Hypothalamus (tissue), 51 donors: ENCODE measurements around the gene PHETA1.
"Not testable (repeated sequence)": the region's sequence is repeated elsewhere in the genome, so short reads cannot be mapped to it uniquely, and the experiment has no call there.

ENCODE experiments used
- DNase-seq, 51 donors: peaks; one replicate each; lab custom pipeline; 2025; lab: John Stamatoyannopoulos, UW

The PHETA1 gene

GRCh38 chr12:111353603-111354295 lies 15.1 kb downstream of the PHETA1 start:
- DNase-seq, result no peak

DNA sequence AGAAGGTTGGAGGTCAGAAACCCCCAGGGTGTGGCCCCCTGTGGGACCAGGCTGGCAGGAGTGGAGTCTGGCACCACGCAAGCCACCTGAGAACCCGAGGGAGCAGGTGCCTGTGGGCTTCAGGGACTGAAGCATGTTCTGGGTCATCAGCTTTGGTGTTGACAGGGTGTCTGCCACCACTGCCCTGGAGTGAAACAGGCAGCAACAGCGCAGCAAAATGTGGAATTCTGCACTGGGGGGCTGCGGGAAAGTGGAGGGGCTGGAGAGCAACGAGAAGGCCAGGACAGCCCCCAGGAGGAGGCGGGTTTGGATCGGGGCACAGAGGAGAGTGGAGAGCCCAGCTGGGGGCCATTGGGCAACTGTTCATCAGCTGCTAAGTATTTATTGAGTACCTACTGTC lies 15.9 kb downstream of the PHETA1 start:
- DNase-seq, result no peak

- DNase-seq, result no peak
Measured at GRCh38 chr12:111352296-111352993, 16.4 kb downstream of the PHETA1 start.

GRCh38 chr12:111351026-111351425 lies 17.9 kb downstream of the PHETA1 start:
- no peak for DNase-seq

- DNase-seq, result no peak
Measured at GRCh38 chr12:111349748-111350520, 19.0 kb downstream of the PHETA1 start.

GRCh38 chr12:111349101-111349747 lies 19.7 kb downstream of the PHETA1 start:
- DNase-seq, result no peak

DNA sequence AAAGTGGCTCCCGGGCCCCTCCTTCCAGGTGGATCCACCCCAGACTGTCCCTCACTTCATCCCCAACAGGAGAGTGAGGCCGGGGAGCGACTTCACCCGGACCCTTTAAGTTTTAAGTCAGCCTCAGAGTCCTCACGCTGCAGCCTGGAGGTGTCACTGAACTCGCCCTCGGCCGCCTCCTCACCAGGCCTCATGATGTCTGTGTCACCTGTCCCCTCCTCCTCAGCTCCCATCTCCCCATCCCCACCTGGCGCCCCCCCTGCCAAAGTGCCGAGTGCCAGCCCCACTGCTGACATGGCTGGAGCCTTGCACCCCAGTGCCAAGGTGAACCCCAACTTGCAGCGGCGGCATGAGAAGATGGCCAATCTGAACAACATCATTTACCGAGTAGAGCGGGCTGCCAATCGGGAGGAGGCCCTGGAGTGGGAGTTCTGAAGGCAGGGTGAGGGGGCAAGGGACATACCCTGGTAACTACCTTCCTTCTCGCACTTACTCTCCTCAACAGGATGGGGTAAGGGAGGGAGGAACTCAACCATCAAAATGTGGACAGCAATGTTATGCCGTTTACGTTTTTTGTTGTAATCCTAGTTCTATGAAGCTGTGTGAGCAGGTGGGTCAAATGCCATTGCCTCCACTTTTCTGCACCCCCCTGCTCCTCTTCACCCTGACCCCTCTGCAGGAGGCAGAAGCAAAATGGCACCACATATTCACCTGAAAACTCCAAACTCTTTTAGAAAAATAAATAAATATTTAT lies 20.8 kb downstream of the PHETA1 start:
- DNase-seq, result no peak

GRCh38 chr12:111344254-111344875 lies 24.5 kb downstream of the PHETA1 start:
- DNase-seq, result no peak

DNA sequence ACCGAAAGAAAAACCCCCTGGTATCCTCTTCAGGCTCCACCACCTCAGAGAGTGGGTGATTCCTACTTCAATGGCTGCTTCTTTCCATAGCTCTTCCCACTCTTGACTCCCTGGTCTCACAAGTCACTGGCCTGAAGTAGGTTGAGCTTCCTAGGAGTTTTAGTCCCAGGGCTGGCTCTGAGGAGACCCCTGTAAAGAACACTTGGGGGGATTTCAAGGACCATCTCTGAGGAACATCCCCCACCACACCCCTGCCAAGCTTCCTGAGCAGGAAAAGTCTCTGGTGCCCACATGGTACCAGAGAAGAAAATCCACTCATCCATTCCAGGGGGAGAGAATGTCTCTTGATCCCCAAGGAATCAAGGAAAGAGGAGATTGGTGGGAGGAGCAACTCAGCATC lies 25.7 kb downstream of the PHETA1 start:
- no peak for DNase-seq

DNA sequence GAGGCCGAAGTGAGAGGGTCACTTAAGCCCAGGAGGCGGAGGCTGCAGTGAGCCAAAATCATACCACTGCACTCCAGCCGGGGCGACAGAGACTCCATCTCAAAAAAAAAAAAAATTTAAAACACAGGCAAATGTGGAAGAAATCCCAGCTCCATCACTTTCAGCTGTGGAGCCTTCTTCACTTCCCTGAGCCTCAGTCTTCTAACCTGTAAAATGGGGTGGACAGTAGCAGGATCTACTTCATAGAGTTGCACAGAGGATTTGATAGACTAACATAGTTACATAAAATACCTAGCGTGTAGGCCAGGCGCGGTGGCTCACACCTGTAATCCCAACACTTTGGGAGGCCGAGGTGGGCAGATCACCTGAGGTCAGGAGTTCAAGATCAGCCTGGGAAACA lies 26.5 kb downstream of the PHETA1 start:
- DNase-seq, result no peak

DNA sequence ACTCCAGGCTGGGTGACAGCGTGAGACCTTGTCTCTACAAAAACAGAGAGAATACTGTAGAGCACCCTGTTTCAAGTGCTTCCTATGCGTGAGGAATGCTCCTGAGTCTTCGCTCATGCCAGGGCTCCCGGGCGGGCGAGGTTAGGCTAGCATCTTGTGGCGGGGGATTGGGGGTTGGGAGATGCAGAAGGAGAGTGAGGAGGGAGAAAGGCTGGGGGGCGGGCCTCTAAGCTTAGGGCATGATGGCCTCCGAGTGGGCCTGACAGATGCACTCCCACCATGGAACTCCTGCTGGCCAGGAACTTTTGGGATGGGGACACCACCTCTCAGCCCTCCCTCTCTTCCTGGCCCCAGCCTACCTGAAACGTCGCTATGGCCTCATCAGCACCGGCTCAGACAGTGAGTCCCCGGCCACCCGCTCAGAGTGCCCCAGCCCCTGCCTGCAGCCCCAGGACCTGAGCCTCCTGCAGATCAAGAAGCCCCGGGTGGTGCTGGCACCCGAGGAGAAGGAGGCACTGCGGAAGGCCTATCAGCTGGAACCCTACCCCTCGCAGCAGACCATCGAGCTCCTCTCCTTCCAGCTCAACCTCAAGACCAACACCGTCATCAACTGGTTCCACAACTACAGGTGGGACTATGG lies 27.3 kb downstream of the PHETA1 start:
- DNase-seq, result no peak

GRCh38 chr12:111340680-111341079 lies 28.2 kb downstream of the PHETA1 start:
- not testable (repeated sequence) for DNase-seq

DNA sequence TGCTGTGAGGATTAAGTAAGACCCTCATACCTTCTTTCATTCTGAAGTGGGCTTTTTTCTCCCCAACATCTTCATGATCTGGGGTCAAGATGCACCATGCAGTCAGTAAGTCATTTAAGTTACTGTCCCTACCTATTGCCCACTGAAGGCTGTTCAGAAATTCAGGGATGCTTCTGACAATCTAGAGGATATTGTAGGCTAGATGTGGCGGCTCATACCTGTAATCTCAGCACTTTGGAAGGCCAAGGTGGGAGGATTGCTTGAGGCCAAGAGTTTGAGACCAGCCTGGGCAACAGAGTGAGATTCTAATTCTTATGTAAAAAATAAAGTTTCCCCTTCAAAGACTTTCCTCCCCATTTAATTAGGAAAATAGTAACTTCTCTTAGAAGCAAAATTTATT lies 28.7 kb downstream of the PHETA1 start:
- DNase-seq, result no peak

- DNase-seq, result no peak
Measured at GRCh38 chr12:111339321-111339938, 29.5 kb downstream of the PHETA1 start.

- no peak for DNase-seq
Measured at GRCh38 chr12:111338096-111338495, 30.8 kb downstream of the PHETA1 start.

GRCh38 chr12:111337371-111337770 lies 31.5 kb downstream of the PHETA1 start:
- no peak for DNase-seq

DNA sequence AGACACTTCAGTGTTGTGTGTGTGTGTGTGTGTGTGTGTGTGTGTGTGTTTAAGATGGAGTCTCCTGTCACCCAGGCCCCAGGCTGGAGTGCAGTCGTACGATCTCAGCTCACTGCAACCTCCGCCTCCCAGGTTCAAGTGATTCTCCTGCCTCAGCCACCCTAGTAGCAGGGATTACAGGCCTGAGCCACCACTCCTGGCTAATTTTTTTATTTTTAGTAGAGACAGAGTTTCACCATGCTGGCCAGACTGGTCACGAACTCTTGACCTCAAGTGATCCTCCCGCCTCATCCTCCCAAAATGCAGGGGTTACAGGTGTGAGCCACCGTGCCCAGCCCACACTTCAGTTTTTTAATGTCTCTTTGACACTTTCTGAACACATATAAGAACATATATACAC lies 32.5 kb downstream of the PHETA1 start:
- DNase-seq, result not testable (repeated sequence)

DNA sequence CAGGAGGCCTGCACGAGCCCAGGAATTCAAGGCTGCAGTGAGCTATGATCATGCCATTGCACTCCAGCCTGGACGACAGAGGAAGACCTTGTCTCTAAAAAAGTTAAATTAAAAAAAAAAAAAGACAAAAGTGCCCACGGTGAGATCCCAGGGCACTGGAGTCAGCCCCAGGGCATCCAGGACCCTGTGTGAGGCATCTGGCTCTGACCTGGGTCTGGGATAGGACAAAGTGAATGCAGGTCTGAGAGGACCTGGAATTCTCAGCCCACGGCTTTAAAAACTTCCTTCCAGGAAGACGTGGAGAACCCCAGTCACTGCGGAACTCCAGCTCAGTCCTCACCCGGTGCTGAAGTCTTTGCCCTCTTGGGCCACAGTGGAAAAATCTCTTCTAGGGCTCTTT lies 33.1 kb downstream of the PHETA1 start:
- no peak for DNase-seq

DNA sequence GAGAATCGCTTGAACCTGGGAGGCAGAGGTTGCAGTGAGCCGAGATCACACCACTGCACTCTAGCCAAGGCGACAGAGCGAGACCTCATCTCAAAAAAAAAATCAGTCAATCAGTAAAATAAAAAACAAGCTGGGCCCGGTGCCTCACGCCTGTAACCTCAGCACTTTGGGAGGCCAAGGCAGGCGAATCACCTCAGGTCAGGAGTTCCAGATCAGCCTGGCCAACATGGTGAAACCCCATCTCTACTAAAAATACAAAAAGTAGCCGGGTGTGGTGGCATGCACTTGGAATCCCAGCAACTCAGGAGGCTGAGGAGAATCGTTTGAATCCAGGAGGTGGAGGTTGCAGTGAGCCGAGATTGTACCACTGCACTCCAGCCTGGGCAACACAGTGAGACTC lies 33.6 kb downstream of the PHETA1 start:
- DNase-seq, result not testable (repeated sequence)
